Stomach (tissue), 9 donors: ENCODE data around the gene NUBPL. TPM values are rescaled to one million over a fixed set of nuclear protein-coding genes. Genes with fewer than 3 reads are reported as not detected.

Experiments used
- DNase-seq, 2 donors: peaks; one replicate each; pipeline versions ENCODE4 v3.0.0 to v3.0.0-alpha.2; 2013 to 2019
- H3K27ac ChIP-seq, 5 donors: fragments of 200-600 bp in 4 of 5; sonication (generic) in 4 of 5; one replicate each; pipeline ENCODE4 v1.5.1; 2013 to 2019; ENCODE audit warnings: mild to moderate bottlenecking in 1 of 5, moderate library complexity in 1 of 5
- H3K27me3 ChIP-seq, 3 donors: fragments of 200-600 bp; sonication (generic); one replicate each; pipeline ENCODE4 v1.5.1; 2017 to 2019; ENCODE audit warnings: mixed run types in 1 of 3
- H3K36me3 ChIP-seq, 4 donors: fragments of 200-600 bp; sonication (generic); 1 replicate in 3 of 4; 2 replicates in 1 of 4; pipeline ENCODE4 v1.5.1; 2016 to 2019
- H3K4me1 ChIP-seq, 4 donors: fragments of 200-600 bp; sonication (generic); one replicate each; pipeline ENCODE4 v1.5.1; 2016 to 2019
- H3K4me3 ChIP-seq, 4 donors: fragments of 200-600 bp; sonication (generic) in 3 of 4; one replicate each; pipeline ENCODE4 v1.5.1; 2016 to 2019; ENCODE audit warnings: mild to moderate bottlenecking in 1 of 4
- H3K9me3 ChIP-seq, 4 donors: fragments of 200-600 bp; sonication (generic); one replicate each; pipeline ENCODE4 v1.5.1; 2016 to 2019
- CTCF ChIP-seq, 7 experiments: fragments of 450-650 bp in 4 of 7; fragments of 200-600 bp in 3 of 7; sonication (generic) in 3 of 7; IDR thresholded peaks; one replicate each; pipeline ENCODE4 v1.5.1; 2016 to 2019; ENCODE audit warnings: antibody characterized with exemption in 7 of 7, control low read depth in 2 of 7, mild to moderate bottlenecking in 1 of 7
- EP300 ChIP-seq: sonication (generic); formaldehyde crosslinking; IDR thresholded peaks from one replicate; pipeline ENCODE4 v1.6.1; 2017; ENCODE audit warnings: antibody characterized with exemption
- POLR2A ChIP-seq, 4 donors: fragments of 450-650 bp; IDR thresholded peaks; one replicate each; pipeline ENCODE4 v1.6.1; 2016; ENCODE audit warnings: antibody characterized with exemption in 4 of 4, control low read depth in 2 of 4, mild to moderate bottlenecking in 1 of 4, moderate library complexity in 1 of 4
- POLR2AphosphoS5 ChIP-seq, 3 donors: sonication (generic); formaldehyde crosslinking; IDR thresholded peaks; one replicate each; pipeline ENCODE4 v1.6.1; 2016; ENCODE audit warnings: antibody characterized with exemption in 3 of 3
- WGBS, 5 donors: extraction: QIAGEN DNeasy Blood & Tissue Kit in 3 of 5; methylation state at CpG; one replicate each; pipeline versions ENCODE4 v1.1.5 to v1.1.7; 2013 to 2018; 5-methylcytosine and 5-hydroxymethylcytosine counted together
- intact Hi-C: fragments of 100-400 bp; cut with DNase I; formaldehyde crosslinking; loops from one replicate; pipeline ENCODE4 v1.15.1; 2023; ENCODE audit warnings: low total_unique reads
- polyA plus RNA-seq, 3 donors: library from polyadenylated mRNA; stranded (reverse); fragments of 200-250 nt; gene quantifications; one replicate each; pipeline ENCODE4 v1.2.3, GENCODE V29; 2013
- total RNA-seq, 5 donors: library from RNA; depleted of rRNA; stranded (reverse); fragments of >200 nt; gene quantifications; one replicate each; pipeline versions ENCODE4 v1.1.0 to v1.2.3, GENCODE V29; 2014 to 2016
- donor health status: healthy with polysubstance abuse.
- donor health status: Bipolar disorder and iron deficiency.
- donor health status: healthy.

NUBPL gene
- total and polyA plus RNA-seq, 8 donors = 0.58 to 25.7 (median 5.0) TPM

GRCh38 chr14:31781578-31781977, 220.4 kb downstream of the NUBPL start:
- no peaks in the 10 kb centered on the region for H3K4me1 ChIP-seq
- H3K36me3 ChIP-seq = no peaks in the 10 kb centered on the region
- H3K27me3 ChIP-seq = no peaks in the 10 kb centered on the region
- H3K9me3 ChIP-seq = peaks cover 0 to 14% (median 0%) of the 10 kb centered on the region in 4 donors
- H3K4me3 ChIP-seq = no peak overlapping the region
- intact Hi-C loops = no loop called here
- TF ChIP-seq POLR2AphosphoS5 (IDR thresholded peaks at IDR 0.05) (no peak), CTCF (IDR thresholded peaks at IDR 0.05) (no peak), POLR2A (IDR thresholded peaks at IDR 0.05) (no peak), EP300 (no peak)
- H3K27ac ChIP-seq = no peak overlapping the region
- DNase-seq = no peak
- 95 to 98% (median 96%) methylated on average over 1 of the region's 1 CpG for WGBS, 5 donors

GRCh38 chr14:31785574-31785973, 224.4 kb downstream of the NUBPL start:
- intact Hi-C loops = no loop called here
- TF ChIP-seq POLR2AphosphoS5 (IDR thresholded peaks at IDR 0.05) = no peak
- TF ChIP-seq POLR2A (IDR thresholded peaks at IDR 0.05) = no peak
- TF ChIP-seq EP300 = no peak
- TF ChIP-seq CTCF (IDR thresholded peaks at IDR 0.05) = no peak
- no peak for DNase-seq
- no peaks in the 10 kb centered on the region for H3K27me3 ChIP-seq
- H3K4me3 ChIP-seq = no peak overlapping the region
- no peaks in the 10 kb centered on the region for H3K4me1 ChIP-seq
- no peak overlapping the region for H3K27ac ChIP-seq
- peaks cover 0 to 14% (median 0%) of the 10 kb centered on the region in 4 donors for H3K9me3 ChIP-seq
- no peaks in the 10 kb centered on the region for H3K36me3 ChIP-seq
- WGBS, 5 donors = 82 to 97% (median 88%) methylated on average over 1 of the region's 1 CpG

GRCh38 chr14:31787377-31787776, 226.2 kb downstream of the NUBPL start:
- Histone ChIP-seq H3K4me1 (no peaks in the 10 kb centered on the region), H3K27me3 (no peaks in the 10 kb centered on the region), H3K9me3 (peaks cover 0 to 2% (median 0%) of the 10 kb centered on the region in 4 donors), H3K36me3 (no peaks in the 10 kb centered on the region), H3K27ac (no peak overlapping the region), H3K4me3 (no peak overlapping the region)
- intact Hi-C loops = no loop called here
- 88 to 92% (median 89%) methylated on average over 3 of the region's 3 CpGs for WGBS, 5 donors
- no peak for DNase-seq
- TF ChIP-seq CTCF (IDR thresholded peaks at IDR 0.05) (no peak), POLR2A (IDR thresholded peaks at IDR 0.05) (no peak), EP300 (no peak), POLR2AphosphoS5 (IDR thresholded peaks at IDR 0.05) (no peak)

- TF ChIP-seq POLR2AphosphoS5 (IDR thresholded peaks at IDR 0.05) (no peak), EP300 (no peak), POLR2A (IDR thresholded peaks at IDR 0.05) (no peak), CTCF (IDR thresholded peaks at IDR 0.05) (no peak)
- 74 to 86% (median 81%) methylated on average over 1 of the region's 1 CpG for whole genome bisulfite sequencing, 5 donors
- Histone ChIP-seq H3K27ac (no peak overlapping the region), H3K27me3 (no peaks in the 10 kb centered on the region), H3K4me1 (no peaks in the 10 kb centered on the region), H3K9me3 (no peaks in the 10 kb centered on the region), H3K4me3 (no peak overlapping the region), H3K36me3 (no peaks in the 10 kb centered on the region)
- DNase-seq = peak in 1 of 2 donors; percentile 5
- intact Hi-C loops = no loop called here
Observed at GRCh38 chr14:31788340-31788739, 227.1 kb downstream of the NUBPL start.
